Activated CD8-positive, alpha-beta memory T cell treated with anti-CD3 and anti-CD28 coated beads, Interleukin-2, amount 10 ng/mL, durations not matched to agents 7 days and 5 days (primary cell): Measurements from ENCODE around the gene CIC. TPM values are rescaled to one million over a fixed set of nuclear protein-coding genes. Genes with fewer than 3 reads are reported as not detected.

ENCODE experiments used
- ATAC-seq: fragments of 150-1000 bp; cut with Tn5 transposase; one replicate; pipeline ENCODE4 v1.10.0; 2021; ENCODE audit warnings: moderate library complexity
- CTCF ChIA-PET: fragments of 350-600 bp; sonication (Branson Sonifier 250); formaldehyde crosslinking; loops from one replicate; lab custom pipeline; 2021; ENCODE audit warnings: antibody characterized with exemption; lab: Charles Lee
- DNase-seq: peaks from one replicate; pipeline ENCODE4 v3.0.0-alpha.2; 2020
- H3K27ac Mint-ChIP-seq: one replicate; pipeline ENCODE4 v1.8.0; 2021; ENCODE audit warnings: mild to moderate bottlenecking, mixed read lengths
- H3K27me3 Mint-ChIP-seq: one replicate; pipeline ENCODE4 v1.8.0; 2021; ENCODE audit warnings: mixed read lengths
- H3K36me3 Mint-ChIP-seq: one replicate; pipeline ENCODE4 v1.8.0; 2021; ENCODE audit warnings: mild to moderate bottlenecking, mixed read lengths
- H3K4me1 Mint-ChIP-seq: one replicate; pipeline ENCODE4 v1.8.0; 2021; ENCODE audit warnings: mixed read lengths
- H3K4me3 Mint-ChIP-seq: one replicate; pipeline ENCODE4 v1.8.0; 2021; ENCODE audit warnings: mild to moderate bottlenecking, moderate library complexity, mixed read lengths
- H3K9me3 Mint-ChIP-seq: one replicate; pipeline ENCODE4 v1.8.0; 2022; ENCODE audit warnings: low read depth, mixed read lengths
- total RNA-seq, 2 experiments: library from RNA; stranded (reverse); gene quantifications; one replicate each; pipeline ENCODE4 v1.2.3, GENCODE V29; 2021

Gene CIC
- total RNA-seq, result 10 to 100 TPM; 67.3 to 77.3 TPM

DNA sequence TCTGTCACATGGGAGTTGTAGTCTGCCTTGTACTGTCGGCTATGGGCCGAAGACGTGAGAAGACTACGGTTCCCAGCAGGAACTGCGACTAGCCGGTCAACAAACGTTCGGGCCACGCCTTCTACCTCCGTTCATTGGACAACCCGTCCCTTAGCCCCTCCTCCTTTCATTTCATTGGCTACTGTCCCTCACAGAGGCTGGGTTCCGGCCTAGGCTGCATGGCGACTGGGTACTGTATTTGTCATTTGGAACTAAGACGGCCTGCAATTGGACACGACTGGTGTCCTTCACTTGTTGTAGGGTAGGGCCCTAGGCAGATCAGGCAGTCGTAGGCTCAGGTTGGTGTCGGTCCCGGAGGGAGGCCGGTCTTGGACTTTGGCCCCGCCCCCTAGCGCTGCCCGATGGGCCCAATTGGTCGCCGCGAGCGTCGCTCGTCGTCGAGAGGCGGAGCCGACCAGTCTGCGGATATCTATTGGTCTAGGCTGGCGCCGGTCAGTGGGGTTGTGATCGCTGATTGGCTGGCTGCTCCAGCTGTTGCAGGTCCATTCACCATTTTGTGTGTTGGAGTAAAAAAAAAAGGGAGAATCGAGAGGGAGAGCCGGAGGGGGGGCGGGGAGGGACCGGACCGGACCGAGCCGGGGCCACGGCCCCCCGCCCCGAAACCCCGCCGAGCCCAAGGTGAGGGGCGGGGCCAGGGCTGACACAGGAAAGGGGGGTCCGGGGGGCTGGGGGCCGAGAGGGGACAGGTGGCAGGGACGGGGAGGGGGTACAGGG lies at the start of gene CIC:
CIC (plus strand) TSS at position 549 of the 774 bp plus-strand sequence. CDS start 2,532 bp downstream, outside the sequence.
- peak within 1 kb of the TSS; percentile 99 for H3K27ac Mint-ChIP-seq
- H3K4me3 Mint-ChIP-seq, result no peak within 1 kb of the TSS
- H3K4me1 Mint-ChIP-seq, result peaks cover 27% of the 10 kb centered on the region
- CTCF ChIA-PET, result interaction anchor here (1.6 to 3.2 kb wide), 4 partner anchors 11 to 26 kb away, joined by 3 to 44 read pairs (median 14); partner anchors contain the start of gene GSK3A
- no peaks in the 10 kb centered on the region for H3K9me3 Mint-ChIP-seq
- H3K27me3 Mint-ChIP-seq, result no peaks in the 10 kb centered on the region
- H3K36me3 Mint-ChIP-seq, result peaks cover 9% of the 10 kb centered on the region
- DNase-seq (peak; percentile 100), ATAC-seq (peak; percentile 85)

DNA sequence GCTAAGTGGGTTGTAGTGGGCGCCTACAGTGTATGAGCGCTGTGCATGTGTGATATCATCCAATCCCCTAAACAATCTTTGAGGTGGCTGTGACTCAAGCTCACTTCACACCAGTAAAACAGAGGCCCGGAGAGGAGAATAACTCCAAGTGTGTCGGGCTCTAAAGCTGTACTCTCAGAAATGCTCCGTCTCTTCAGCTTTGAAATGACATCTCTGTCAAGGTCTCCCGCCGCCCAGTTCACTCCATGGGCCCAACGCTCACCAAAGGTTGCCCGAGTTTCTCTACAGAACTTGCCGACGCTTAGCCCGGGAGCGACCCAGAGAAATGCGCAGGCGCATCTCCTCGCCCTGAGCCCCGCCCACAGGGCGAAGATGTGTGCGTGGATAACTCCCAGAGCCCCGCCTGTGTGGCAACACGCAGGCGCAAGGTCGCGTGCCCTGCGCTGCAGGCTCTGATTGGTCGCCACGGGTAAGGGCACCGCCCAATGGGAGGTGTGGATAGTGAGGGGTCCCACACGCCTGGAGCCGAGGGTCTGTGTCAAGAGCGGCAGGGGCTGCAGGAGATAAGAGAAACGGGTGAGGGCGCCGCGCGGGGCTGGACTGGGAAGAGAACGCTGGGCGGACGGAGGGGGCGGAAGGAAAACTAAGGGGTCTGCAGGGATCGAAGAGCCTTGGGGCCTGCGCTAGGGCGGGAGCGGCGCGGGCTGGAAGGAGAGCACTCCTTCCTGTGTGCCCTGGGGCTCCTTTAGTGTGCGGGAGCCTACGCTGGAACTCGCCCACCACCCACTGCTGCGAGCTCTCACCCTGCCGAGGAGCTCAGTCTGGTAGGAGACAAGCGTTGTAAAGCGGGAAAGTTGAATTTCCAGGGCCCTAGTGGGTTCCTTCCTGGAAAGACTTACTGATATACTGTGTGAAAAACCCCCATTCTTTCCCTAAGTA lies 49.0 kb upstream of the CIC start, which contains the start of gene ZNF526:
ZNF526 (plus strand) TSS at position 501 of the 939 bp plus-strand sequence. CDS start 4,092 bp downstream, outside the sequence.
- peak; percentile 99 for DNase-seq
- Mint-ChIP-seq H3K4me1 (peaks cover 65% of the 10 kb centered on the region), H3K36me3 (peaks cover 21% of the 10 kb centered on the region), H3K4me3 (peak within 1 kb of the TSS; percentile 98), H3K9me3 (no peaks in the 10 kb centered on the region), H3K27me3 (no peaks in the 10 kb centered on the region), H3K27ac (peak within 1 kb of the TSS; percentile 94)
- peak; percentile 87 for ATAC-seq
- CTCF ChIA-PET, result interaction anchor here (0.7 to 2.7 kb wide), 12 partner anchors 17 to 112 kb away, joined by 3 to 14 read pairs (median 3); partner anchors contain the start of genes GSK3A and POU2F2

GRCh38 chr19:42220751-42221097 lies 48.3 kb upstream of the CIC start:
- no peak for ATAC-seq
- Mint-ChIP-seq H3K9me3 (no peaks in the 10 kb centered on the region), H3K4me3 (peak overlapping the region; percentile 98), H3K27ac (peak overlapping the region; percentile 94), H3K36me3 (peaks cover 21% of the 10 kb centered on the region), H3K27me3 (no peaks in the 10 kb centered on the region), H3K4me1 (peaks cover 58% of the 10 kb centered on the region)
- DNase-seq, result no peak
- CTCF ChIA-PET, result interaction anchor here (1.0 to 2.7 kb wide), 7 partner anchors 17 to 88 kb away, joined by 3 to 14 read pairs (median 4); no protein-coding TSS in a partner anchor

DNA sequence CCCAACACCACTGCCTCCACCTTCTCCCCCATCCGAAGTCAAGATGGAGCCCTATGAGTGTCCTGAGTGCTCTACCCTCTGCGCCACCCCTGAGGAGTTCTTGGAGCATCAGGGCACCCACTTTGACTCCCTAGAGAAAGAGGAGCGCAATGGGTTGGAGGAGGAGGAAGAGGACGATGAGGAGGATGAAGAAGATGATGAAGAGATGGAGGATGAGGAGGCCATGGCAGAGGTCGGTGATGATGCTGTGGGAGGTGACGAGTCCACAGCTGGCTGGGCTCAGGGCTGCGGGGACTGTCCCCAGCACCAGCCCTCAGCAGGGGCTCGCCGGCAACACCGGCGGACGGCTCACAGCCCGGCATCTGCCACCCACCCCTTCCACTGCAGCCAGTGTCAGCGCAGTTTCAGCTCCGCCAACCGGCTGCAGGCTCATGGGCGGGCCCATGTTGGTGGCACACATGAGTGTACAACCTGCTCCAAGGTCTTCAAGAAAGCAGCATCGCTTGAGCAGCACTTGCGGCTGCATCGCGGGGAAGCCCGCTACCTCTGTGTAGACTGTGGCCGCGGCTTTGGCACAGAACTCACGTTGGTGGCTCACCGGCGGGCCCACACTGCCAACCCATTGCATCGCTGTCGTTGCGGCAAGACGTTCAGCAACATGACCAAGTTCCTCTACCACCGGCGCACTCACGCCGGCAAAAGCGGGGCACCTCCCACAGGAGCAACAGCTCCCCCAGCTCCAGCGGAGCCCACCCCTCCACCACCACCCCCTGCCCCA lies 43.9 kb upstream of the CIC start:
- no peaks in the 10 kb centered on the region for H3K9me3 Mint-ChIP-seq
- peaks cover 34% of the 10 kb centered on the region for H3K36me3 Mint-ChIP-seq
- H3K27me3 Mint-ChIP-seq, result no peaks in the 10 kb centered on the region
- DNase-seq, result no peak
- H3K4me3 Mint-ChIP-seq, result no peak overlapping the region
- CTCF ChIA-PET, result interaction anchor here (2.0 kb wide), 1 partner anchor 54 kb away, joined by 4 read pairs; no protein-coding TSS in a partner anchor
- no peak for ATAC-seq
- H3K27ac Mint-ChIP-seq, result no peak overlapping the region
- peaks cover 31% of the 10 kb centered on the region for H3K4me1 Mint-ChIP-seq

DNA sequence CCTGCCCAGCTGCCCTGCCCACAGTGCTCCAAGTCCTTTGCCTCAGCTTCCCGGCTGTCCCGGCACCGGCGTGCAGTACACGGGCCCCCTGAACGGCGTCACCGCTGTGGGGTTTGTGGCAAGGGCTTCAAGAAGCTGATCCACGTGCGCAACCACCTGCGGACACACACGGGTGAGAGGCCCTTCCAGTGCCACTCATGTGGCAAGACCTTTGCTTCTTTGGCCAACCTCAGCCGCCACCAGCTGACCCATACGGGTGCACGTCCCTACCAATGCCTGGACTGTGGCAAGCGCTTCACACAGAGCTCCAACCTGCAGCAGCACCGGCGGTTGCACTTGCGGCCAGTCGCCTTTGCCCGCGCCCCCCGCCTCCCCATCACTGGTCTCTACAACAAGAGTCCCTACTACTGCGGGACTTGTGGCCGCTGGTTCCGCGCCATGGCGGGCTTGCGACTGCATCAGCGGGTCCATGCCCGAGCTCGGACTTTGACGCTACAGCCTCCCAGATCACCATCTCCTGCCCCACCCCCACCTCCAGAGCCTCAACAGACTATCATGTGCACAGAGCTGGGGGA lies 43.2 kb upstream of the CIC start:
- H3K4me3 Mint-ChIP-seq, result no peak overlapping the region
- H3K36me3 Mint-ChIP-seq, result peaks cover 33% of the 10 kb centered on the region
- CTCF ChIA-PET, result interaction anchor here (0.8 to 2.0 kb wide), 4 partner anchors 11 to 59 kb away, joined by 3 to 4 read pairs (median 4); no protein-coding TSS in a partner anchor
- no peaks in the 10 kb centered on the region for H3K27me3 Mint-ChIP-seq
- DNase-seq (no peak), ATAC-seq (no peak)
- peaks cover 26% of the 10 kb centered on the region for H3K4me1 Mint-ChIP-seq
- H3K9me3 Mint-ChIP-seq, result no peaks in the 10 kb centered on the region
- no peak overlapping the region for H3K27ac Mint-ChIP-seq

GRCh38 chr19:42226886-42227285 lies 42.2 kb upstream of the CIC start:
- DNase-seq, result no peak
- CTCF ChIA-PET, result interaction anchor here (0.8 to 2.0 kb wide), 4 partner anchors 10 to 58 kb away, joined by 3 to 4 read pairs (median 4); no protein-coding TSS in a partner anchor
- H3K9me3 Mint-ChIP-seq, result no peaks in the 10 kb centered on the region
- peaks cover 39% of the 10 kb centered on the region for H3K36me3 Mint-ChIP-seq
- no peak for ATAC-seq
- no peaks in the 10 kb centered on the region for H3K27me3 Mint-ChIP-seq
- H3K27ac Mint-ChIP-seq, result peak overlapping the region; percentile 26
- no peak overlapping the region for H3K4me3 Mint-ChIP-seq
- peaks cover 18% of the 10 kb centered on the region for H3K4me1 Mint-ChIP-seq

DNA sequence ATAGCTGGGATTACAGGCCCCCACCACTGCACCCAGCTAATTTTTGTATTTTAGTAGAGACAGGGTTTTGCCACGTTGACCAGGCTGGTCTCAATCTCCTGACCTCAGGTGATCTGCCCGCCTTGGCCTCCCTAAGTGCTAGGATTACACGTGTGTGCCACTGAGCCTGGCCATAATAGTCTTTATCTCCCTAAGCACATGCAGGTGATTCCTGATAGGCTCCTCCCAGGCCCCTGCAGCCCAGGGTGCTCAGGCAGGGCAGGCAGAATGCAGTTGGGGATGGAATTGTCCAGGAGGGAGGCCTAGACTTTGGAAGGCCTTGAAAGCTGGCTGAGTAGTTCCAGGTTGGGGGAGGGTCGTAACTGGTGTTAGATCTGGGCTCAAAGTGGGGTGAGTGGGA lies 40.4 kb upstream of the CIC start:
- ATAC-seq (no peak), DNase-seq (no peak)
- no peaks in the 10 kb centered on the region for H3K27me3 Mint-ChIP-seq
- peaks cover 42% of the 10 kb centered on the region for H3K36me3 Mint-ChIP-seq
- peaks cover 7% of the 10 kb centered on the region for H3K4me1 Mint-ChIP-seq
- H3K4me3 Mint-ChIP-seq, result no peak overlapping the region
- no peak overlapping the region for H3K27ac Mint-ChIP-seq
- no peaks in the 10 kb centered on the region for H3K9me3 Mint-ChIP-seq
- CTCF ChIA-PET, result interaction anchor here (1.0 kb wide), 1 partner anchor 119 kb away, joined by 4 read pairs; no protein-coding TSS in a partner anchor

- DNase-seq, result no peak
- Mint-ChIP-seq H3K36me3 (peaks cover 45% of the 10 kb centered on the region), H3K27me3 (no peaks in the 10 kb centered on the region), H3K27ac (no peak overlapping the region), H3K4me1 (peaks cover 7% of the 10 kb centered on the region), H3K4me3 (no peak overlapping the region), H3K9me3 (no peaks in the 10 kb centered on the region)
- CTCF ChIA-PET, result interaction anchor here (1.1 kb wide), 1 partner anchor 121 kb away, joined by 3 read pairs; no protein-coding TSS in a partner anchor
- no peak for ATAC-seq
Observed at GRCh38 chr19:42229301-42229854, 39.7 kb upstream of the CIC start.

DNA sequence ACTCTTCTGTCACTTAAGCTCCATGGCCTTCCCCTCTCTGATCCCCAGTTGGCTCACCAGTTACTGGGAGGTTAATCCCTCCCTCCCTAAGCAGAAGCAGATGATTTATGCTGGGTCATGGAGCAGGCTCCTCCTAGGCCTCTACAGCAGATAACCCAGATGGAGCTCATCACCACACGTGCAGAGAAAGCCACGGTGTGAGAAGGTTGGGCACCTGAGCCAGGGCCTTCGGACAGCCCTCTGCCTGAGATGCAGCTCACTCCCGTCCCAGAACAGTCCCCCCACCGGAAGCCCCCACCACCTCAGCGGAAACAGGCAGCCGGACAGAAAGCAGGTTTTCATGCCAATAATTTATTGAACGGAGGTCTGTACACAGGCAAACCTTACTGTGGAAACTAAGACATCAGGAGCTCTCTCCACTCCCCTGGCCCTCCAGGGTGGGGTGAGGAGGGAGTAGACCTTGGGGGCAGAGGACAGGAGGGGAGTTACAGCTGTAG lies 39.1 kb upstream of the CIC start:
- Mint-ChIP-seq H3K9me3 (no peaks in the 10 kb centered on the region), H3K36me3 (peaks cover 47% of the 10 kb centered on the region), H3K27ac (no peak overlapping the region), H3K27me3 (no peaks in the 10 kb centered on the region), H3K4me1 (peaks cover 7% of the 10 kb centered on the region), H3K4me3 (no peak overlapping the region)
- DNase-seq (no peak), ATAC-seq (no peak)
- CTCF ChIA-PET, result interaction anchor here (0.7 to 1.1 kb wide), 2 partner anchors 84 to 121 kb away, joined by 3 read pairs; no protein-coding TSS in a partner anchor

GRCh38 chr19:42230571-42230970 lies 38.5 kb upstream of the CIC start:
- CTCF ChIA-PET, result interaction anchor here (0.7 to 1.1 kb wide), 2 partner anchors 84 to 122 kb away, joined by 3 read pairs; no protein-coding TSS in a partner anchor

GRCh38 chr19:42232435-42232834 lies 36.6 kb upstream of the CIC start:
- no peak for ATAC-seq
- H3K4me3 Mint-ChIP-seq, result no peak overlapping the region
- CTCF ChIA-PET, result interaction anchor here (1.5 kb wide), 1 partner anchor 124 kb away, joined by 4 read pairs; no protein-coding TSS in a partner anchor
- peaks cover 5% of the 10 kb centered on the region for H3K4me1 Mint-ChIP-seq
- peaks cover 47% of the 10 kb centered on the region for H3K36me3 Mint-ChIP-seq
- DNase-seq, result no peak
- H3K27ac Mint-ChIP-seq, result peak overlapping the region; percentile 17
- H3K9me3 Mint-ChIP-seq, result no peaks in the 10 kb centered on the region
- no peaks in the 10 kb centered on the region for H3K27me3 Mint-ChIP-seq

More at GRCh38 chr19:42230571-42230970, 38.5 kb upstream of the CIC start:
- H3K4me3 Mint-ChIP-seq, result no peak overlapping the region
- peaks cover 7% of the 10 kb centered on the region for H3K4me1 Mint-ChIP-seq
- no peak overlapping the region for H3K27ac Mint-ChIP-seq
- ATAC-seq, result no peak
- DNase-seq, result no peak
- H3K36me3 Mint-ChIP-seq, result peaks cover 52% of the 10 kb centered on the region
- no peaks in the 10 kb centered on the region for H3K27me3 Mint-ChIP-seq
- H3K9me3 Mint-ChIP-seq, result no peaks in the 10 kb centered on the region
